Hematopoietic multipotent progenitor cell treated with erythropoietin and hydrocortisone succinate and interleukin-3 and kit ligand, for 4 days (in vitro differentiated cells): ENCODE results near the gene ST6GALNAC6.
A peak's percentile ranks its signal among the peaks of the same experiment; 100 is the strongest.

Experiments used
- DNase-seq: peaks from one replicate; pipeline ENCODE4 v3.0.0-alpha.2; 2015

ST6GALNAC6 gene

DNA sequence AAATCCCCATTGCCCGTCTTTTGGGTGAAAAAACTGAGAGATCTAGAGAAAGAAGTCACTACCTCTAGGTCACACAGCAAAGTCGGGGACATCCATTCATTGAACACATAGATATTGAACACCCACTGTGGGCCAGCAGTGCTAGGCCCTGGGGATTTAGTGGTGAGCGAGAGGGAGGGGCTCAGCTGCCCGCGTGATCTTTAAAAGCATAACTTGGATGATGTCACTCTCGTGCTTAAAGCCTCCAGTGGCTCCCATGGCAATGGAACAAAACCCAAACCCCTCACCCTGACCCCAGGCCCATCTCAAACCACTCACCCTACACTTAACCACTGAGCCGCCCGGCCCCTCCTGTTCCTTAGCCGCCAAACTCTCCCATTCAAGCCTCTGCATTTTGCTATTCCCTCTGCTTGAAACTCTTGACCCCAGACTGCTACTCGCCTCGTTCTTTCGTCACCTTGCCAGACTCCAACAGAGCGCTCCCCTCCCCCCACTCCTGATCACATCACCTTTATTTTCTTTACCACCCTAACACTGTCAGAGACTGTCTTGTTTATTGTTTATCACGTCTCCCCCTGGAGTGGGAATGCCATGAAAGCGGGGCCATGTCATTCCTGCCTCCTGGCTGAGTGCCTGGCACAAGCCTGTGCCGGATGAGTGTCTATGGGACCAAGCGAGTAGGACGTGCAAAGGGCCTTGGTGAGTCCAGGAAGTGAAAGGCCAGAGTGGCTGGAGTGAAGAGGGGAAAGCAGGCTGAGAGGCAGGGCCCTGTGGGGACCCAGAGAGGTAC, 31.9 kb upstream of the ST6GALNAC6 start:
- peak; percentile 53 for DNase-seq

DNA sequence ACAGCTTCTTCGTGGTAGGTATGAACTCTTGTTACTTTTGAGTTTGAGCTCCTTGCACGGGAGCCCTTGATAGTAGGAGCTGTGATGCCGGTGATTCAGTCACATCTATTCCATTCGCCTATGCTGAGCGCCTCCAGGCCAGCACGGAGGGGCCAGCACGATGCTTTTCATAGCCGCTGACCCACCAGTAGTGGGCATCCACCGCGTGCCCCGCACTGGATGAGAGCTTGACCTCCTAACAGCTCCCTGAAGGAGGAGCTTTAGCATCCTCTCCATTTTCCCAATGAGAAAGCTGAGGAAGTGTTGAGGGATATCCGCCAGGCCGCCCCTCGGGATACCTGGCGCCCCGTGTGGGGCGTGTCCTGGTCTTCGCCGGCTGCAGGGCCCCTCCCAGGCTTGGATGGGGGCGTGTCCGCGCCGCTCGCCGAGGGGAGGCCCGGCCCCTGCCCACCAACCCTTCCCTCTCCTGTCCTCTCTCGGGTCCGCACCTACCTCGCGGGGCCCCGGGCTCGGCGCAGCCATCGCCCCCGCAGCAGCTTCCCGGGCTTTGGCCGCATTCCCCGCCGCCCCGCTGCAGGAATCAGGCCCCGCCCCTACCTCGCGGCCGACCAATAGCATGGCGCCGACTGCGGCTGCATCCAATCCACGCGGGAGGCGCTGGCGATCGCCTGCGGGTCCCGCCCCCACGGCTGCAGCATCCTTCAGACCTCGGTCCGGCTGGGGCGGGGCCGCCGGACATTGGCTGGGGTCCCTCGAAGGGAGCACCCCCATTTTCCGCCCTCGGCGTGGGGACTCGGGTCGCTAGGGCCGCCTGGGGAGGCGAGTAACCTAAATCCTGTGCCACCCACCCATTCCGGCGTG, 31.1 kb upstream of the ST6GALNAC6 start, which contains the start of gene PIP5KL1:
TSS of gene PIP5KL1 (minus strand) at position 547 of the 861 bp plus-strand sequence. CDS start at position 522, 25 bp downstream.
- DNase-seq = peak; percentile 85

DNA sequence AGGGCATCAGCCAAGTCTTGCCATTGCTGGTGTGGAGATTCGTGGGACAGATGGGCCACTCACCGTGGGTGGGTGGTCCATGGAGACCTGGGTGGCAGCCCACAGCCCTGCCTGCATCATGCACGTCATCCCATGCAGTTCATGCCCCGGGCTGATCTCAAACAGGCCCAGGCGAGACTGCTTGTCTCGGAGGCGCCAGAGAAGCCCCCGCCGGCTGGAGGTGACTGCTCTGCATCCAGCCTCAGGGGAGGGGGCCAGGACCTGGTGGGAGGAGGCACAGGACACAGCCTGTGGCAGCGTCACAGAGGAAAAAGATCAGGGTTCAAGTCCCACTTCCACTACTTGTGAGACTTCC, 30.2 kb upstream of the ST6GALNAC6 start:
- DNase-seq = no peak

DNA sequence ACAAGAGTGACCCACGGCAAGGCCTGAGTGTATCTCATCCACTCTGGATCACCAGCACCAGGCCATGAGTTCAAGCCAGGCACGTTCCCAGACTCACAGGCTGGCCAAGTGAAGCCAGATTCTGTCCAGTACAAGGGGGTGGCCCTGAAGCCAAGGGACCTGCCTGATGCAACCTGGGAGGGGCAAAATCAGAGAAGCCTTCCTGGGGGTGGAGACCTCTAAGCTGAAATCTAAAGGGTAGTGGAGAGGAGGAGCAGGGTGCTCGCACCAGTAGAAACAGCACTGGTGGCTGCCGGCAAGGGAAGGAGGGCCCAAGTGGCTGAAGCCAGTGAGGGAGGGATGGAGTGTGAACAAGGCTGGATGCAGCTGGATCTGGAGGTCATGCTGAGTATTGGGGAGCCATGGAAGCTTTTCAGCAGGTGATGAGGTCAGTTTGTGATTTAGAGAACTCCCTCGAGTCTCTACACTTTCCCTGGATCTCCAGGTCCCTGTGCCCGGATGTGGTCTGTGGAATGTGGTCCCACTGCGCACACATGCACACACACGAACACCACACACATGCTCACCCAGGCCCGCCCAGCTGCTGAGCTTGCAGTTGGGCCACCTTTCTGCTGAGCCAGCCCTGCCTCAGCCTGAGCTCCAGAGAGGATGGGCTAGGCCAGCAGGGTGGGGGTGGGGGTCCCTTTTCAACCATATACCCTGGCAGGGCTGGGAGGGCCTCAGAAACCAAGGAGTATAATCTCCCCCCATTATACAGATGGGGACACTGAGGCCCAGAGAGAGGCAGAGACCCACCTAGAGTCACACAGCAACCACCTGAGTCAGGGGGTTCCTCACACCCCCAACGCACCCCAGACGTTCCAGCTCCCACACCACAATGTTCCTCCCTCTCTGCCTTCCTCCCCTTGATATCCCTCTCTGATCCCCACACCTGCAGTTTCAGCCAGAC, 29.5 kb upstream of the ST6GALNAC6 start:
- DNase-seq = no peak

DNA sequence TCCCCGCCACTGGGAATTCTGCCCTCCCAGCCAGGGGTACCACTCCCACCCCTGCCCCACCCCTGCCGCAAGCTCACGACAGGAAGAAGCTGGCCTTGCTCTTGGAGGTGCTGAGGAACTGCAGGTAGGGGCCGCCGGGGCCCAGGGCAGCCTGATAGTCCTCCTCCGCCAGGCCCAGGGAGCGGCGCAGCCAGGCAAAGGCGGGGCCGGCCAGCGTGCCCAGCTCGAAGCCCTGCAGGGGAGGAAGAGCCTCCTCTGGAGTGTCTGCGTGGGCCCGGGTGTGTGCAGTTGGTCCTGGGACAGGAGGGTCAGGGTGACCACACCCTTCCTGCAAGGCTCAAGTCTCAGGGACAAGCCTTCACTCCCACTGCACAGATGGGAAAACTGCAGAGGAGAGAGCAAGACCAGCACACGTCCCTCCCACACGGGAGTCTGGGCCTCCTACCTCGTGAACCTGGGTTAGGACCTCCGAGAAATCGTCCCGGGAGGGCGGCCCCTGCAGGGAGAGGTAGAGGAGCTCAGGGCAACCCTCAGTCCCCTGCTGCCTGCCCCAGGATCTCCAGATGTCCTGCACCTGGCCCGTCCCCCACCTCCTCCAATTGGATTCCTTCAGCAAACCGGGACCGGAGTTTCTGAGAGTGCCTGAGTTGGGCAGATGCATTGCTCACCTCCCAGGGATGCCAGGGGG, 28.7 kb upstream of the ST6GALNAC6 start:
- DNase-seq = no peak

DNA sequence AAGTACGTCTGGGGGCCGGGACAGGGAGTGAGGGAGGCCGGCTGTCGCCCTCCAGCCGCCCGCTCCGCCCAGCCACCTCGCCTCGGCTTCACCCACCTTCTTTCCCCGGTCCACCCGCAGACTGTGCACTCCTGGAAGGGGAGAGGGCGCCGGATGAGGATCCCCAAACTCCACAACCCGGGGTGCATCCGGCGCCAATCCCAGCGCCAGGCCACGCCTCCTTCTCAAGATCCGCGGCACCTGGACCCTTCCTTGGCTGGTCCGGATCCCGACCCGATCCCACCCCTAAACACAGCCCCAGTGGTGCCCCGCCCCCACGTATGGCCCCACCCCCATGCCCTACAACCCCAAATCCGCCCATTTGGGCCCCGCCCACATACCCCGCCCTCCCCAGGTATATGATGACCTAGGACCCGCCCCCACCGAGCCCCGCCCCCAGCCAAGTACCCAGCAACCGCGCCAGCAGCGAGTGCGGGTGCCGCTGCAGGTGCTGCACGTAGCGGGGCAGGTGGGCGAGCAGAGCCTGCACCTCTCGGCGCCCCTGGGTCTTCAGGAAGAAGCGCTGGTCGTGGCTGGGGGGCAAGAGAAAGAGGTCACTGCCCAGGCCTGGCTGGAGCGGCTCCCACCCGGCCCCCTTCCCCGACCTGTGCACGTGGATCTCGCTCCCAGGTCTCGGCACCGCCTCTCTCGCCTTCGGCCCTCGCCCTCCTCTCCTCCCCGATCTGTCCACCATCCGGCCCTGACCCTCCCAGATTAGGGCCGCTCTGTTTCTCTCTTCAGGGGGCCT, 28.0 kb upstream of the ST6GALNAC6 start:
- DNase-seq = no peak

DNA sequence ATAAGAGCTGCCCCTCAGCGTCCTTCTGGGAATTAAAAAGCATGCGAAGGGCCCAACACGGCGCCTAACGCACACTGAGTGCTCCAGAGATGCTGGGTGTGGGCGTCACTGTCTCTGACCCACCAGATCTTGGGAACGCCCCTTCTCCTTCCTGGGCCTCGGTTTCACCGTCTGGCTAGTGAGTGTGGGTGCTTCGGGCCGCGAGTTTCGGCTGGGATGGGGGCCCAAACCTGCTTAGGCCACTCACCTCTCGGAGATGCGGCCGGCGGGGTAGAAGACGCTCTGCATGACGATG, 27.4 kb upstream of the ST6GALNAC6 start:
- DNase-seq = no peak

DNA sequence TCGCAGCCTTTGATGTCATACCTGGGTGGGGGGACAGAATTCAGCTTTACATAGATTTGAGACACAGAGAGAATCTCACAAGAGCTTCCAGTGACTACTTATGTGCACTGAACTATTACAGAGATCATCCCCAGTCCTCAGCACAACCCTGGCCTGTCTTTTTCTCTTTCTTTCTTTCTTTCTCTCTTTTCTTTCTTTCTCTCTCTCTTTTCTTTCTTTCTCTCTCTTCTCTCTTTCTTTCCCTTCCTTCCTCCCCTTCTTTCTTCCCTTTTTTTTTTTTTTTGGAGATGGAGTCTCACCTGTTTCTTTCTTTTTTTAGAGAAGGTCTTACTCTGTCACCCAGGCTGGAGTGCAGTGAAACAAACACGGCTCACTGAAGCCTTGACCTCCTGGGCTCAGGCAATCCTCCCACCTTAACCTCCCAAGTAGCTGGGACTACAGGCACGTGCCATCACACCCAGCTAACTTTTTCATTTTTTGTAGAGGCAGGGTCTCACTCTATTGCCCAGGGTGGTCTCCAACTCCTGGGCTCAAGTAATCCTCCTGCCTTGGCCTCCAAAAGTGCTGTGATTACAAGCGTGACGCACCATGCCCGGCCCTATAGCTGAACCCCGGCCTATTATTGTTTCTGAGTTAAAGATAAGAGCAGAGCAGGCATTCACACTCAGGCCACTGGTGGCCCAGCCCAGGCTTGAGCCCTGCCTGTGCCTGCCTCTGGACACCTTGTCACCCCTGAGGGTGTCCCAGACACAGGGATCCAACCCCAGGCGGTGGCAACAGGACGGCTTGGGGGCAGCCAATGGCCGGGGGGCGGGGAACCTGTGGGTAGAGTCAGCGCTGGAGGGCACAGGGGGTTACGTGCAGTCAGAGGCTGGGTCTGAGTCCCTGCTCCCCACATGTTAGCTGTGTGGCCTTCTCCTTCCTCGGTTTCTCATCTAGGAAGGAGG, 26.8 kb upstream of the ST6GALNAC6 start:
- DNase-seq = no peak

DNA sequence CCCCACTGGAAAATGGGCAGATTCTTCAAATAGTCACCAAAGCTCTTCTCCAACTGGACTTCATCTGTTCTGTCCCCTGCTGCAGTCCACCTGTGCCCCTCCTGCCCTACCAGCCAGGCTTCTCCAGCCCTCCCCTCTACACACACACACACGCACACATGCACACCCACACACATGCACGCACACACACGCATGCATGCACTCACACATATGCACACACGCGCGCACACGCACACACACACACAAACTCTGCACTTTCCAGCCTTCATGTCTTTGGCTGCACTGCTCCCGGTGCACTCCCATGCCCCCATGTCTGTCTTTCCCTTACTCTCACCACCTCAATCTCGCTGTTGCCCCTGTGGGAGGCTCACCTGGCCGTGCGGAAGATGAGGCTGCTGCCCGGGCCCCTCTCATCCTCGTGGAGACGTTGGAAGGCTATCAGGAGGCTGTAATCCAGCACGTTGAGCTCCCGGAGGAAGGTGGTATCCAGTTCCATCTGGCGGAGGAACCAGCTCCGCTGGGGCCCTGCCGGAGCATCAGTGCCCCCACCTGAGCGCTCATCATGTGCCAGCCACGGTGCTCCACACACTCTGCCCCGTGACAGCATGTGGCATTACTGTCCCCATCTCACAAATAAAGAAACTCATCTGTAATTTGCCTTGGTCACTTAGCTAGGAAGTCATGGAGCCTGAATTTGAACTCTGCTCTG, 25.5 kb upstream of the ST6GALNAC6 start:
- no peak for DNase-seq

DNA sequence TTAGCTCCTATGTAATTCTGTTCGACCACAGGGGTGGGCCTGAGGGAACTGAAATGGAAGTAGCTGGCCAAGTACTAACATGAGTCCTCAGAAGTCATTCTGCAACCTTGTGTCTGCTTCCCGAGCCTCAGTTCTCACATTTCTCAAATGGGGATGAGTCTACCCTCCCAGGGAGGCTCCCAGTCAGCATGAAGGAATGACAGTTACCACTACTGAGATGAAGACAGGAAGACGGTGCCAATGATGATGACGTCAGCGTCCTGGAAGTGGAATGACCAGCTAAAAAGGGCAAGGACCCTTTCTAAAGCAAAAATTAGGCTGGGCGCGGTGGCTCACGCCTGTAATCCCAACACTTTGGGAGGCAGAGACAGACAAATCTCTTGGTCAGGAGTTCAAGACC, 24.4 kb upstream of the ST6GALNAC6 start:
- DNase-seq = no peak

DNA sequence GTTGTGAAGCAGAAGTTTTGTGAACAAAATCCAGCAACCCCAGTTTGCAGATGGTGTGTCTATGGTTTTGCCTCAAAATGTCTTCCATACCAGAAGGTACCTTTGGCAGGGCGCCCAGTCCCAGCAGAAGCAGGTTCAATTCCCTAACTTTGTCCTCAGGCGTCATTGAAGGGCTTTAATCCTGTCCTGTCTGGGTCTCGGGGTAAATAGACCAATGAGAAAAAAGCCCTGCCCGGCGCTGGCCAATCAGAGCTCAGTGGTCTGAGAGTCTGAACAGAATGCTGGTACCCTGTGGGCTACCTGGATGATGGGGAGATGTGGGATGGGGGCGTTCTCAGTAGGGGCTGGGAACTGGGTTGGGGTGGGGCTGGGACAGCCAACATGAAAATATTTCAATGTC, 23.6 kb upstream of the ST6GALNAC6 start:
- no peak for DNase-seq

DNA sequence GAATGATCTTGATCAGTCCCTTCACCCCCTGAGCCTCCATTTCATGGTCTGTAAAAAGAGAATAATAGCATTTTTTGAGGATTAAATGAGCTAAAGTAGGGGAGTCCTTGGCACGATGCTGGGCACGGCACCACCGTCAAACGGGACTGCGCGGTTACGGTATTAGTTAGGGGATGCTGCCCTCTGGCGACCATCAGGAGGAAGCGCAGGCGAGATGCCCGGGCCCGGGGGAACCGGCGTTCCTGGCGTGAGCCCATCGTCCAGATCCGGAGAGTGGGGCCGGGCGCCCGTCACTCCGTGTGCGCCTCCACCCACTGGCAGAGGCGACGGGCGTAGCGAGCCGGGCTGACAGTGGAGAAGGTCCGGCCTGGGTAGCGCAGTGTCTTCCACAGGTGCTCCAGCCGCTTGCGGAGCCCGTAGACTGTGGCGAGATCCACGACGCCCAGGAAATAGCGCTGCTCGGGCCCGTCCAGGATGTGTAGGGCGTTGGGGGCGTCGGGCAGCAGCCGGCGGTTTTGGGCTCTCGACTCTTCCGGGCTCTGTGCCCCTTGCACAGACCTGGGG, 22.2 kb upstream of the ST6GALNAC6 start:
- peak; percentile 77 for DNase-seq

DNA sequence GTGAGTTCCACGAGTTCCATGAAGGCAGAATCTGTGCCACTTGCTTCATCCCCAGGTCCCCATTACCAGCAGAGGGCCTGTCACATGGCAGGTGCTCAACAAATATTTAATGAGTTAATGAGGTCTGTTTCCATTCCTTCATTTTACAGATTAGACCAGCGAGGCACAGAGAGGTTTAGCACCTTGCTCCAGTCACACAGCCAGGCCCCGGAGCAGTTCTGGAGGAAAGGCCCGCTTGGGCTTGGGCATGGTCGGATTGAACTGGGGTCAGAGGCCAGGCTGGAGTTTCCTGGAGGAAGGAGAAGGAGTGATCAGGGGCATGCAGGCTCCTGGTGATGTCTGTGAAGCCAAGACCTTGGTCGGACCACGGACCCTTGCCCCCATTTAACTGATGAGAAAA, 21.4 kb upstream of the ST6GALNAC6 start:
- DNase-seq = no peak

DNA sequence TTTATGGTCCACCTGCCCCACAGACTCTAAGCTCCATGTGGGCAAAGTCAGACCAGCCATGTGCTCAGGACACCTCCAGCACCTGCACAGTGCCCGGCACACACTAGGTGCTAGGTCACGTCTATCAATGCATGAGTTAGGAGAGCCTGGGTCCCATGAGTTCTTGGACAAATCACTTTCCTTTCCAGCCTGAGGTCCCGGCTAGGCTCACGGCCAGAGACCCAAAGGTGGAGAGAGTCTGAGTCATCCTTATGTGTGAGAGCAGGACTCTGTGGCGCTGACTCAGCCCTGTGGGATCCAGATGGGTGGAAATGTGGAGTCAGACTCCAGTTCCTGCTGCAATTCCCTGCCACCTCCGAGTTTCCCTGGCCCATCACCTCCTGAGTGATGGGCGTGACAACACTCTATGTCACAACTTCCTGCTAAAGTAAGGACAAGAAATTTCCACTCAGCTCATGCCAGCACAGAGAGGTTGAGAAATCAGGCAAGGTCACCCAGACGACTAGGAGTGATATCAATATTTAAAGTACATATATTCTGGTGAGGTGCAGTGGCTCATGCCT, 19.9 kb upstream of the ST6GALNAC6 start:
- DNase-seq = no peak

DNA sequence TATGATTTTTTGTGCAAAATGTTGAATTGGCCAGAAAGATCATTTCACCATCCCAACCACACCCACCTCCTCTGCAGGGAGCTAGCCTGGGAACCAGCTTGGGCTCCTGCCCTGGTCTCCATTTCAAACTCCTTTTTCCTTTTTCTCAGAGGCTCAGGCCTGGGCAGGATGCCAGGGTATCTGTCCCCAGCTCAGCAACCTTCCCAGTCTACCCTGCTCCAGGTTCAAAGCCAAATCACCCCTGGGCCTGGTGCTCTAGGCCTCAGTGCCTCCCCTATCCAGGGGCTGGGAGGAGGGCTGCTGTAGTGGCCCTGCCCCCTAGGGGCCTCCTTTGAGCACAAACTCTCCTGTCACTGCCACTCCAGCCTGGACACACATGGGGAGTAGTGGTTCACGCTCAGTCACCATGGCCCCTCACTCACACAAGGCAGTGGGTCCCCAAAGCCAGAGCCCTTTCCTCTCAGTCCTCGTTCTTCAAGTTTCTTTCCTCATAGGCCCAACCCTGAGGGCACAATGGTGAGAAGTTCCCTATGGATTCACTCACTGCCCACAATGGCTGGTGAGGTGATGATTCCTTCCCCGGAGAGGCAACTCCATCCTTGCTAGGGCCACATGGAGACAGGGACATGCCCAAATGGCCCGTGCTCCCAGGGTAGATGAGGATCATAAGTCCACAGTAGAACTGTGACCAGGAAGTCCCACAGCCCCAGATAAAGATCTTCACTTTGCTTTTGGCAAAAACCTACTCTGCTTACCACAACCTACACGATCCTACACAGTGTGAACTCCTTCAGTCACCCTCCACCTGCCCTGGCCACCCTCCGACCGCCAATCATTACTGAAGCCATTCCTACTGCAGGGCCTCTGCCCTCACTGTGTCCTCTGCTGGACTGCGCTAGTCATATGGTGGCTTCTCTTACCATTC, 19.0 kb upstream of the ST6GALNAC6 start:
- peak; percentile 69 for DNase-seq

DNA sequence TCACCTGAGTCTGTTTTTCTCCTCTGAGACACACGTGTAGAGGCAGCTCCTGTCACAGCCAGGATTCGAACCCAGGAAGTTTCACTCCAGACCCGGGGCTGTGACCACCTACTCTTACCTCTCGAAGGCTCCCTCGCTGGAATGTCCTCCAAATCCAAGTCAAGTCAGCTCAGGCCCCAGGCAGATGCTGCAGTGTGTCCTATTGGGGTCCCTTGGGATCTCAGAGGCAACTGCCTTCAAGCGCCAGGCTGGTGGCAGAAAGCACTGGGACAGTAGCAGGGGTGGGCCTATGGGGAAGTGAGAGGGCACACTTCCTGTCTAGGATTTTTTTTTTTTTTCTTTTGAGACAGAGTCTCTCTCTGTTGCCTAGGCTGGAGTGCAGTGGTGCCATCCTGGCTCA, 18.2 kb upstream of the ST6GALNAC6 start:
- DNase-seq = no peak

DNA sequence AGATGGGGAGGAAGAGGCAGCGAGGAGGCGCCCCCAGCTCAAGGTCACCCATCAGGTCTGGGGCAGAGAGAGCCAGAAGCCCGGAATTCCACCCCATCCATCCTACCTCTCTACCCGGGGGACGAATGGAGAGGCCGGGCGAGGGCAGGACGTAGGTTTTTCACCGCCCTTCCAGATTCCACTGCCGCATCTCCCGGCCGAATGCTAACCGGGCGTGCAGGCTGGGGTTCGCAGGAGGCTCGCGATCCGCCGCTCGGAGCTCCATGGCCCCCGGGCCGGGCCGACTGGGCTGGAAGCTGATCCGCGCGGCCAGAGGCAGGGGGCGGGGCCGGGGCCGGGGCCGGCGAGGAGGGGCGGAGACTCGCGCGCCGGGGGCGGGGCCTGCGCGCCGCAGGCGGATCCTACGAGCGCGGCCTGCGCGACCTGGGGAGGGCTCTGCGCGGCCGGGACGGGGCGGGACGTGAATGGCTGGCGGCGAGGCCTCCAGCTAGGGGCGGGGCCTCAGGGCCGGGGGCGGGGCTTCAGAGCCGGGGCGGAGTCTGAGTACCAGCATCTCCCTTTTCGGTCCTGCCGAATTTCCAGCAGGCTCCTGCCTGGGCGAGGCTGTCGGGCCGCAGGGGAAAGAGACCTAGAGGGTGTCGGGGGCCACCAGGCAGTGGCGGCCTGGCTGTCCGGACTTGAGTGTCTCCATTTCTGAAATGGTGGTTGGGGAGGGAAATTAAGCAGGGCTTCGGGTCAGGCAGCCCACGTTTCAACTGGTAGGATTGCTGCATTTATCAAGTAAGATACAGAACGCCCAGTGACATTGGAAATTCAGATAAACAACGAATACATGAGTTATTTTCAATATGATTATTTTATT, 17.5 kb upstream of the ST6GALNAC6 start, which contains the start of gene ST6GALNAC4:
TSS of gene ST6GALNAC4 (minus strand) at position 322 of the 862 bp plus-strand sequence. CDS start 622 bp downstream, outside the sequence.
- DNase-seq = peak; percentile 96
